HEK293 (cell line): ENCODE measurements around the gene ELAVL1.

Experiments used
- BCL11A ChIP-seq: fragments of 450-650 bp; formaldehyde crosslinking; IDR thresholded peaks from 2 replicates; pipeline ENCODE4 v1.5.1; 2016; ENCODE audit warnings: low read depth, missing biosample characterization, missing genetic modification characterization
- GLIS1 ChIP-seq: fragments of 450-650 bp; formaldehyde crosslinking; IDR thresholded peaks from 2 replicates; pipeline ENCODE4 v1.5.1; 2016; ENCODE audit warnings: missing biosample characterization, missing genetic modification characterization
- SCRT2 ChIP-seq: fragments of 450-650 bp; formaldehyde crosslinking; IDR thresholded peaks from 2 replicates; pipeline ENCODE4 v1.5.1; 2016; ENCODE audit warnings: missing biosample characterization, missing genetic modification characterization
- SP3 ChIP-seq: fragments of 450-650 bp; formaldehyde crosslinking; IDR thresholded peaks from 2 replicates; pipeline ENCODE4 v1.5.1; 2016; ENCODE audit warnings: missing biosample characterization, missing genetic modification characterization
- SP7 ChIP-seq: fragments of 450-650 bp; formaldehyde crosslinking; IDR thresholded peaks from 2 replicates; pipeline ENCODE4 v1.5.1; 2016; ENCODE audit warnings: missing biosample characterization, missing genetic modification characterization
- YY2 ChIP-seq: fragments of 450-650 bp; formaldehyde crosslinking; IDR thresholded peaks from 2 replicates; pipeline ENCODE4 v1.5.1; 2016; ENCODE audit warnings: missing biosample characterization, missing genetic modification characterization
- ZBTB17 ChIP-seq: fragments of 450-650 bp; formaldehyde crosslinking; IDR thresholded peaks from 2 replicates; pipeline ENCODE4 v1.5.1; 2016; ENCODE audit warnings: missing biosample characterization, missing genetic modification characterization
- ZBTB48 ChIP-seq: fragments of 450-650 bp; formaldehyde crosslinking; IDR thresholded peaks from 2 replicates; pipeline ENCODE4 v1.5.1; 2016; ENCODE audit warnings: missing biosample characterization, missing genetic modification characterization
- ZFHX2 ChIP-seq: fragments of 450-650 bp; formaldehyde crosslinking; conservative IDR thresholded peaks from 2 replicates; pipeline ENCODE4 v1.5.1; 2016; ENCODE audit warnings: missing biosample characterization, missing genetic modification characterization
- ZIC2 ChIP-seq: fragments of 450-650 bp; formaldehyde crosslinking; IDR thresholded peaks from 2 replicates; pipeline ENCODE4 v1.5.1; 2016; ENCODE audit warnings: missing biosample characterization, missing genetic modification characterization
- ZNF114 ChIP-seq: fragments of 450-650 bp; formaldehyde crosslinking; IDR thresholded peaks from 2 replicates; pipeline ENCODE4 v1.5.0; 2017; ENCODE audit warnings: missing biosample characterization, missing genetic modification characterization
- ZNF16 ChIP-seq: fragments of 450-650 bp; formaldehyde crosslinking; IDR thresholded peaks from 2 replicates; pipeline ENCODE4 v1.5.1; 2016; ENCODE audit warnings: low read depth, missing biosample characterization, missing genetic modification characterization
- ZNF202 ChIP-seq: fragments of 450-650 bp; formaldehyde crosslinking; IDR thresholded peaks from 2 replicates; pipeline ENCODE4 v1.5.1; 2016; ENCODE audit warnings: missing biosample characterization, missing genetic modification characterization, borderline replicate concordance
- ZNF211 ChIP-seq: fragments of 450-650 bp; formaldehyde crosslinking; IDR thresholded peaks from 2 replicates; pipeline ENCODE4 v1.5.1; 2016; ENCODE audit warnings: low read depth, missing biosample characterization, missing genetic modification characterization
- ZNF366 ChIP-seq: fragments of 450-650 bp; formaldehyde crosslinking; conservative IDR thresholded peaks from 2 replicates; pipeline ENCODE4 v1.5.1; 2016; ENCODE audit warnings: missing biosample characterization, missing genetic modification characterization
- ZNF521 ChIP-seq: fragments of 450-650 bp; formaldehyde crosslinking; IDR thresholded peaks from 2 replicates; pipeline ENCODE4 v1.5.1; 2017; ENCODE audit warnings: missing biosample characterization, mild to moderate bottlenecking, missing genetic modification characterization
- ZNF600 ChIP-seq: fragments of 450-650 bp; formaldehyde crosslinking; IDR thresholded peaks from 2 replicates; pipeline ENCODE4 v1.5.1; 2016; ENCODE audit warnings: missing biosample characterization, missing genetic modification characterization
- ZNF654 ChIP-seq: fragments of 450-650 bp; formaldehyde crosslinking; IDR thresholded peaks from 2 replicates; pipeline ENCODE4 v1.5.1; 2016; ENCODE audit warnings: low read depth, missing biosample characterization, missing genetic modification characterization
- ZNF670 ChIP-seq: fragments of 450-650 bp; formaldehyde crosslinking; IDR thresholded peaks from 2 replicates; pipeline ENCODE4 v1.5.1; 2016; ENCODE audit warnings: missing biosample characterization, missing genetic modification characterization, low read depth
- TF ChIP-seq, protein P1 (sequence below): fragments of 450-650 bp; formaldehyde crosslinking; IDR thresholded peaks from 2 replicates; pipeline ENCODE4 v1.5.1; 2016; ENCODE audit warnings: missing biosample characterization, missing genetic modification characterization
- TF ChIP-seq, protein P2 (sequence below): sonication (generic); formaldehyde crosslinking; IDR thresholded peaks from 2 replicates; pipeline ENCODE4 v1.8.1; 2022; ENCODE audit warnings: mild to moderate bottlenecking, moderate library complexity, missing genetic modification reagents
- TF ChIP-seq, protein P3 (sequence below): fragments of 450-650 bp; formaldehyde crosslinking; IDR thresholded peaks from 2 replicates; pipeline ENCODE4 v1.5.1; 2016; ENCODE audit warnings: missing biosample characterization, missing genetic modification characterization
- TF ChIP-seq, protein P4 (sequence below): fragments of 450-650 bp; formaldehyde crosslinking; IDR thresholded peaks from 2 replicates; pipeline ENCODE4 v1.5.1; 2016; ENCODE audit warnings: missing biosample characterization, missing genetic modification characterization
- TF ChIP-seq, protein P5 (sequence below): fragments of 450-650 bp; formaldehyde crosslinking; conservative IDR thresholded peaks from 2 replicates; pipeline ENCODE4 v1.5.1; 2016; ENCODE audit warnings: low read depth, missing biosample characterization, missing genetic modification characterization
- TF ChIP-seq, protein P6 (sequence below): fragments of 450-650 bp; formaldehyde crosslinking; IDR thresholded peaks from 2 replicates; pipeline ENCODE4 v1.5.1; 2016; ENCODE audit warnings: missing biosample characterization, missing genetic modification characterization

The ELAVL1 gene

DNA sequence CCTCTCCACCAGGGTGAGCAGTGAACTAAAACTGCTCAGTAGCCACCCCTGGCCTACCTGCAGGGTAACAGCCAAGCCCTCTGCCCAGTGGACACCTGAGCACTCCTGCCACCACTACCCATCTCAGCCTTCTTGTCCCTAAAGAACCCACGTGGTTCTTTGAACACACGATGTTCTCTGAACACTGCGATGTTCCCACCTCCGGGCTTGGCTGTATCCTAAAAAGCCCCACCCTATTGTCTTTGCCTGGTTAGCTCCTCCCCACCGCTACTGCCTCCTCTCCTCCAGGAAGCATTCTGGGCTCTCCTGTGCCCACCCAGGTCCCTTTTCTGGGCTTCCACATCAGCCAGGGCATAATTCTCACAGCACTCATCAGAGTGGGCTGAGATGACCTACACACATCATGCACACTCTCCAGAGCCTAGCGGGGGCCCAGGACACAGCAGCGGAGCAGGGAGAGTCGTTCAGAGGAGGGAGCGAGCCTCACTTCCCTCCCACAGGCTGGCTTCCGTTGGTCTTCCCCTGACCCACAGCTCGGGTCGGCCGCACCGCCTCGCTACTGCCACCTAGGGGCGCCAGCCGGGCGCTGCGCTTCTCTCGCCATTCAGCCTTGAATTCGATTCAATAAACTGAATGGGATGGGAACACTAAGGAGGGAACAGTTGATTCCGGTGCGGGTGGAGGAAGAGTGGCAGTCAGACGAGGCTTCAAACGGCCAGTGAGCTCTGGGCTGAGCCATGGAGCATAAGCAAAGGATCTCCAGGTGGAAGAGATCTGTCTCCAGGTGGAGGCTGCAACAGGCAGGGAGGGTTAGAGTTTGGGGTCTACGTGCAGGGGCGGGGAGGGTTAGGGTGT, 3.2 kb downstream of the ELAVL1 start (continued):
- TF ChIP-seq GLIS1 (tag by site-specific recombination), result peak; percentile 81
- no peak for TF ChIP-seq ZNF521 (tag by site-specific recombination)
- TF ChIP-seq ZBTB17 (tag by site-specific recombination), result peak; percentile 92
- TF ChIP-seq, protein P1, sequence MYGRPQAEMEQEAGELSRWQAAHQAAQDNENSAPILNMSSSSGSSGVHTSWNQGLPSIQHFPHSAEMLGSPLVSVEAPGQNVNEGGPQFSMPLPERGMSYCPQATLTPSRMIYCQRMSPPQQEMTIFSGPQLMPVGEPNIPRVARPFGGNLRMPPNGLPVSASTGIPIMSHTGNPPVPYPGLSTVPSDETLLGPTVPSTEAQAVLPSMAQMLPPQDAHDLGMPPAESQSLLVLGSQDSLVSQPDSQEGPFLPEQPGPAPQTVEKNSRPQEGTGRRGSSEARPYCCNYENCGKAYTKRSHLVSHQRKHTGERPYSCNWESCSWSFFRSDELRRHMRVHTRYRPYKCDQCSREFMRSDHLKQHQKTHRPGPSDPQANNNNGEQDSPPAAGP (tag by site-specific recombination), result 0 out of 2 replicates have a peak, but pooled peaks have one; percentile 50
- TF ChIP-seq ZIC2 (tag by site-specific recombination), result peak; percentile 53
- no peak for TF ChIP-seq ZNF114
- peak; percentile 26; the same call in 1 of the 2 replicates for TF ChIP-seq SP7 (tag by site-specific recombination)
- peak; percentile 46 for TF ChIP-seq ZNF654 (tag by site-specific recombination)
- TF ChIP-seq ZNF202 (tag by site-specific recombination), result no peak
- TF ChIP-seq ZNF16 (tag by site-specific recombination), result no peak
- TF ChIP-seq, protein P2, sequence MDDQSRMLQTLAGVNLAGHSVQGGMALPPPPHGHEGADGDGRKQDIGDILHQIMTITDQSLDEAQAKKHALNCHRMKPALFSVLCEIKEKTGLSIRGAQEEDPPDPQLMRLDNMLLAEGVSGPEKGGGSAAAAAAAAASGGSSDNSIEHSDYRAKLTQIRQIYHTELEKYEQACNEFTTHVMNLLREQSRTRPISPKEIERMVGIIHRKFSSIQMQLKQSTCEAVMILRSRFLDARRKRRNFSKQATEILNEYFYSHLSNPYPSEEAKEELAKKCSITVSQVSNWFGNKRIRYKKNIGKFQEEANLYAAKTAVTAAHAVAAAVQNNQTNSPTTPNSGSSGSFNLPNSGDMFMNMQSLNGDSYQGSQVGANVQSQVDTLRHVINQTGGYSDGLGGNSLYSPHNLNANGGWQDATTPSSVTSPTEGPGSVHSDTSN (CRISPR knock-in tag), result no peak
- no peak for TF ChIP-seq BCL11A (tag by site-specific recombination)
- no peak for TF ChIP-seq ZNF670 (tag by site-specific recombination)
- no peak for TF ChIP-seq YY2
- TF ChIP-seq ZFHX2 (tag by site-specific recombination), result peak; percentile 73
- TF ChIP-seq, protein P3, sequence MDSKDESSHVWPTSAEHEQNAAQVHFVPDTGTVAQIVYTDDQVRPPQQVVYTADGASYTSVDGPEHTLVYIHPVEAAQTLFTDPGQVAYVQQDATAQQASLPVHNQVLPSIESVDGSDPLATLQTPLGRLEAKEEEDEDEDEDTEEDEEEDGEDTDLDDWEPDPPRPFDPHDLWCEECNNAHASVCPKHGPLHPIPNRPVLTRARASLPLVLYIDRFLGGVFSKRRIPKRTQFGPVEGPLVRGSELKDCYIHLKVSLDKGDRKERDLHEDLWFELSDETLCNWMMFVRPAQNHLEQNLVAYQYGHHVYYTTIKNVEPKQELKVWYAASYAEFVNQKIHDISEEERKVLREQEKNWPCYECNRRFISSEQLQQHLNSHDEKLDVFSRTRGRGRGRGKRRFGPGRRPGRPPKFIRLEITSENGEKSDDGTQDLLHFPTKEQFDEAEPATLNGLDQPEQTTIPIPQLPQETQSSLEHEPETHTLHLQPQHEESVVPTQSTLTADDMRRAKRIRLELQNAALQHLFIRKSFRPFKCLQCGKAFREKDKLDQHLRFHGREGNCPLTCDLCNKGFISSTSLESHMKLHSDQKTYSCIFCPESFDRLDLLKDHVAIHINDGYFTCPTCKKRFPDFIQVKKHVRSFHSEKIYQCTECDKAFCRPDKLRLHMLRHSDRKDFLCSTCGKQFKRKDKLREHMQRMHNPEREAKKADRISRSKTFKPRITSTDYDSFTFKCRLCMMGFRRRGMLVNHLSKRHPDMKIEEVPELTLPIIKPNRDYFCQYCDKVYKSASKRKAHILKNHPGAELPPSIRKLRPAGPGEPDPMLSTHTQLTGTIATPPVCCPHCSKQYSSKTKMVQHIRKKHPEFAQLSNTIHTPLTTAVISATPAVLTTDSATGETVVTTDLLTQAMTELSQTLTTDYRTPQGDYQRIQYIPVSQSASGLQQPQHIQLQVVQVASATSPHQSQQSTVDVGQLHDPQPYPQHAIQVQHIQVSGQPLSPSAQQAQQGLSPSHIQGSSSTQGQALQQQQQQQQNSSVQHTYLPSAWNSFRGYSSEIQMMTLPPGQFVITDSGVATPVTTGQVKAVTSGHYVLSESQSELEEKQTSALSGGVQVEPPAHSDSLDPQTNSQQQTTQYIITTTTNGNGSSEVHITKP (tag by site-specific recombination), result peak; percentile 83
- TF ChIP-seq ZNF211 (tag by site-specific recombination), result no peak
- TF ChIP-seq, protein P4, sequence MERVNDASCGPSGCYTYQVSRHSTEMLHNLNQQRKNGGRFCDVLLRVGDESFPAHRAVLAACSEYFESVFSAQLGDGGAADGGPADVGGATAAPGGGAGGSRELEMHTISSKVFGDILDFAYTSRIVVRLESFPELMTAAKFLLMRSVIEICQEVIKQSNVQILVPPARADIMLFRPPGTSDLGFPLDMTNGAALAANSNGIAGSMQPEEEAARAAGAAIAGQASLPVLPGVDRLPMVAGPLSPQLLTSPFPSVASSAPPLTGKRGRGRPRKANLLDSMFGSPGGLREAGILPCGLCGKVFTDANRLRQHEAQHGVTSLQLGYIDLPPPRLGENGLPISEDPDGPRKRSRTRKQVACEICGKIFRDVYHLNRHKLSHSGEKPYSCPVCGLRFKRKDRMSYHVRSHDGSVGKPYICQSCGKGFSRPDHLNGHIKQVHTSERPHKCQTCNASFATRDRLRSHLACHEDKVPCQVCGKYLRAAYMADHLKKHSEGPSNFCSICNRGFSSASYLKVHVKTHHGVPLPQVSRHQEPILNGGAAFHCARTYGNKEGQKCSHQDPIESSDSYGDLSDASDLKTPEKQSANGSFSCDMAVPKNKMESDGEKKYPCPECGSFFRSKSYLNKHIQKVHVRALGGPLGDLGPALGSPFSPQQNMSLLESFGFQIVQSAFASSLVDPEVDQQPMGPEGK, result 0 out of 2 replicates have a peak, but pooled peaks have one; percentile 22
- TF ChIP-seq ZBTB48 (tag by site-specific recombination), result 0 out of 2 replicates have a peak, but pooled peaks have one; percentile 11
- peak; percentile 49; the same call in 1 of the 2 replicates for TF ChIP-seq SCRT2
- TF ChIP-seq ZNF366 (tag by site-specific recombination), result peak; percentile 69
- TF ChIP-seq, protein P5, sequence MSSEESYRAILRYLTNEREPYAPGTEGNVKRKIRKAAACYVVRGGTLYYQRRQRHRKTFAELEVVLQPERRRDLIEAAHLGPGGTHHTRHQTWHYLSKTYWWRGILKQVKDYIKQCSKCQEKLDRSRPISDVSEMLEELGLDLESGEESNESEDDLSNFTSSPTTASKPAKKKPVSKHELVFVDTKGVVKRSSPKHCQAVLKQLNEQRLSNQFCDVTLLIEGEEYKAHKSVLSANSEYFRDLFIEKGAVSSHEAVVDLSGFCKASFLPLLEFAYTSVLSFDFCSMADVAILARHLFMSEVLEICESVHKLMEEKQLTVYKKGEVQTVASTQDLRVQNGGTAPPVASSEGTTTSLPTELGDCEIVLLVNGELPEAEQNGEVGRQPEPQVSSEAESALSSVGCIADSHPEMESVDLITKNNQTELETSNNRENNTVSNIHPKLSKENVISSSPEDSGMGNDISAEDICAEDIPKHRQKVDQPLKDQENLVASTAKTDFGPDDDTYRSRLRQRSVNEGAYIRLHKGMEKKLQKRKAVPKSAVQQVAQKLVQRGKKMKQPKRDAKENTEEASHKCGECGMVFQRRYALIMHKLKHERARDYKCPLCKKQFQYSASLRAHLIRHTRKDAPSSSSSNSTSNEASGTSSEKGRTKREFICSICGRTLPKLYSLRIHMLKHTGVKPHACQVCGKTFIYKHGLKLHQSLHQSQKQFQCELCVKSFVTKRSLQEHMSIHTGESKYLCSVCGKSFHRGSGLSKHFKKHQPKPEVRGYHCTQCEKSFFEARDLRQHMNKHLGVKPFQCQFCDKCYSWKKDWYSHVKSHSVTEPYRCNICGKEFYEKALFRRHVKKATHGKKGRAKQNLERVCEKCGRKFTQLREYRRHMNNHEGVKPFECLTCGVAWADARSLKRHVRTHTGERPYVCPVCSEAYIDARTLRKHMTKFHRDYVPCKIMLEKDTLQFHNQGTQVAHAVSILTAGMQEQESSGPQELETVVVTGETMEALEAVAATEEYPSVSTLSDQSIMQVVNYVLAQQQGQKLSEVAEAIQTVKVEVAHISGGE (tag by site-specific recombination), result peak; percentile 75
- TF ChIP-seq, protein P6, sequence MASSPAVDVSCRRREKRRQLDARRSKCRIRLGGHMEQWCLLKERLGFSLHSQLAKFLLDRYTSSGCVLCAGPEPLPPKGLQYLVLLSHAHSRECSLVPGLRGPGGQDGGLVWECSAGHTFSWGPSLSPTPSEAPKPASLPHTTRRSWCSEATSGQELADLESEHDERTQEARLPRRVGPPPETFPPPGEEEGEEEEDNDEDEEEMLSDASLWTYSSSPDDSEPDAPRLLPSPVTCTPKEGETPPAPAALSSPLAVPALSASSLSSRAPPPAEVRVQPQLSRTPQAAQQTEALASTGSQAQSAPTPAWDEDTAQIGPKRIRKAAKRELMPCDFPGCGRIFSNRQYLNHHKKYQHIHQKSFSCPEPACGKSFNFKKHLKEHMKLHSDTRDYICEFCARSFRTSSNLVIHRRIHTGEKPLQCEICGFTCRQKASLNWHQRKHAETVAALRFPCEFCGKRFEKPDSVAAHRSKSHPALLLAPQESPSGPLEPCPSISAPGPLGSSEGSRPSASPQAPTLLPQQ, result peak; percentile 52; the same call in 1 of the 2 replicates
- TF ChIP-seq SP3 (tag by site-specific recombination), result peak; percentile 60
- peak; percentile 76 for TF ChIP-seq ZNF600 (tag by site-specific recombination)
